K562 (cell line): ENCODE data around the gene SYNGR3. TPM values are rescaled to one million over a fixed set of nuclear protein-coding genes. Genes with fewer than 3 reads are reported as not detected.

Experiments
- ATAC-seq: fragments of 200-7000 bp; cut with Tn5 transposase; 3 replicates; pipeline ENCODE4 v1.9.1; 2020; ENCODE audit warnings: moderate library complexity
- BruUV-seq: library from RNA; stranded (reverse); fragments of 400-500 nt; replicated peaks from 2 replicates; lab custom pipeline; 2021; lab: Mats Ljungman, UMichigan
- CTCF ChIA-PET: fragments of 300-600 bp; formaldehyde crosslinking; extraction: SDS; loops from one replicate; lab custom pipeline; 2021; ENCODE audit warnings: low intra/inter-chr PET ratio; lab: Yijun Ruan, JAX
- POLR2A ChIA-PET: fragments of 300-600, 350-650 bp; sonication (Branson Sonifier 250); formaldehyde crosslinking; extraction: SDS; loops from one replicate; lab custom pipeline; 2021; ENCODE audit warnings: antibody characterized with exemption, inconsistent platforms; lab: Yijun Ruan, JAX
- DNase-seq, 4 experiments: peaks; one replicate each; pipeline versions ENCODE4 v3.0.0 to v3.0.0-alpha.2; 2011 to 2018; ENCODE audit warnings: low spot score in 3 of 4, mixed read lengths in 3 of 4; ENCODE audit errors: extremely low read depth in 1 of 4
- FAIRE-seq: peaks from 2 replicates; lab custom pipeline; 2011; peaks lifted over from hg19 to GRCh38; lab: Jason Lieb, UNC
- H2AFZ ChIP-seq: 2 replicates; pipeline ENCODE4 v1.6.0; 2011; ENCODE audit warnings: low read depth, low read length, control low read depth, inconsistent platforms
- H3K27ac ChIP-seq: fragments of 200-600 bp; 3 replicates; pipeline ENCODE4 v1.8.0; 2011; ENCODE audit warnings: low read depth, mild to moderate bottlenecking, control low read depth, inconsistent platforms, low read length, moderate library complexity, mixed read lengths; ENCODE audit errors: extremely low read depth
- H3K27me3 ChIP-seq, 2 experiments: fragments of 300-600 bp in 1 of 2; 2 replicates in 1 of 2; 3 replicates in 1 of 2; pipeline versions ENCODE4 v1.6.0 to v1.8.0; 2011; ENCODE audit warnings: inconsistent platforms in 2 of 2, low read length in 2 of 2, mild to moderate bottlenecking in 1 of 2, mixed read lengths in 1 of 2, moderate library complexity in 1 of 2; ENCODE audit not compliant: control insufficient read depth in 2 of 2, insufficient read depth in 2 of 2
- H3K36me3 ChIP-seq: fragments of 300-600 bp; 3 replicates; pipeline ENCODE4 v1.8.0; 2011; ENCODE audit warnings: mild to moderate bottlenecking, low read length, inconsistent platforms; ENCODE audit not compliant: control insufficient read depth, insufficient read depth
- H3K4me1 ChIP-seq, 2 experiments: fragments of 200-600 bp in 1 of 2; replicated peaks in 1 of 2; 2 replicates in 1 of 2; 3 replicates in 1 of 2; pipeline versions ENCODE4 v1.5.1 to v1.8.0; 2011; ENCODE audit warnings: inconsistent platforms in 2 of 2, low read length in 2 of 2, mild to moderate bottlenecking in 1 of 2, mixed read lengths in 1 of 2, moderate library complexity in 1 of 2; ENCODE audit not compliant: control insufficient read depth in 2 of 2, insufficient read depth in 2 of 2
- H3K4me2 ChIP-seq: 2 replicates; pipeline ENCODE4 v1.6.1; 2011; ENCODE audit warnings: low read length, control low read depth, inconsistent platforms, mixed read lengths; ENCODE audit not compliant: insufficient read depth
- H3K4me3 ChIP-seq: fragments of 200-600 bp; sonication (generic), shearing (Covaris generic); 2 replicates; pipeline ENCODE4 v1.5.1; 2016; ENCODE audit warnings: control low read depth, inconsistent platforms
- H3K79me2 ChIP-seq: fragments of 200-600 bp; 3 replicates; pipeline ENCODE4 v1.8.0; 2011; ENCODE audit warnings: low read length, inconsistent platforms; ENCODE audit not compliant: control insufficient read depth, insufficient read depth
- H3K9ac ChIP-seq, 2 experiments: 2 replicates each; pipeline versions ENCODE4 v1.6.0 to v1.6.1; 2011; ENCODE audit warnings: low read depth in 2 of 2, low read length in 2 of 2, control low read depth in 1 of 2, inconsistent platforms in 1 of 2, mild to moderate bottlenecking in 1 of 2, mixed read lengths in 1 of 2; ENCODE audit not compliant: insufficient read depth in 1 of 2
- H3K9me1 ChIP-seq: one replicate; pipeline ENCODE4 v1.6.0; 2011; ENCODE audit warnings: inconsistent platforms, mild to moderate bottlenecking, low read length, moderate library complexity; ENCODE audit not compliant: control insufficient read depth, insufficient read depth
- H3K9me3 ChIP-seq: replicated peaks from 2 replicates; pipeline ENCODE4 v1.5.1; 2011; ENCODE audit warnings: low read depth, low read length, inconsistent platforms; ENCODE audit not compliant: control insufficient read depth, insufficient read depth
- H4K20me1 ChIP-seq: replicated peaks from 2 replicates; pipeline ENCODE4 v1.6.1; 2011; ENCODE audit warnings: low read length, inconsistent platforms, mixed read lengths; ENCODE audit not compliant: control insufficient read depth, insufficient read depth
- GABPB2 ChIP-seq: fragments of 250-450 bp; sonication (Bioruptor Pico); conservative IDR thresholded peaks from 2 replicates; pipeline ENCODE4 v1.5.1; 2021; ENCODE audit warnings: mild to moderate bottlenecking
- ZKSCAN1 ChIP-seq: fragments of 150-350 bp; IDR thresholded peaks from 2 replicates; pipeline ENCODE4 v1.6.1; 2016; ENCODE audit warnings: low read depth, low read length
- WGBS: fragments of 100-300 bp; shearing (Covaris generic); methylation state at CpG from one replicate; pipeline ENCODE4 v1.1.6; 2016; ENCODE audit warnings: low coverage, mixed read lengths; ENCODE audit not compliant: insufficient coverage; ENCODE audit errors: missing lambda C conversion rate; 5-methylcytosine and 5-hydroxymethylcytosine counted together
- in situ Hi-C: fragments of 300-500 bp; cut with MboI; formaldehyde crosslinking; loops from 4 replicates; pipeline ENCODE4 v1.15.0; 2018; ENCODE audit warnings: inconsistent platforms, mixed read lengths
- intact Hi-C: fragments of 100-400 bp; cut with micrococcal nuclease; formaldehyde crosslinking; loops from 2 replicates; pipeline ENCODE4 v1.14.2; 2022
- polyA plus RNA-seq, 8 experiments: library from polyadenylated mRNA; depleted of rRNA in 4 of 8; stranded (reverse) in 5 of 8; unstranded in 3 of 8; fragments of >200 nt; fragmentation: Nextera tagmentation in 2 of 8; fragmentation: Illumina TruSeq in 1 of 8; extraction: Ambion mirVana in 2 of 8; extraction: Trizol in 1 of 8; gene quantifications; 2 replicates each; pipeline versions ENCODE4 v1.2.1 to v1.2.3, GENCODE V29; 2011 to 2014; ENCODE audit warnings: inconsistent platforms in 1 of 8, missing spikeins in 1 of 8
- total RNA-seq, 7 experiments: library from RNA; depleted of rRNA in 6 of 7; stranded (reverse); fragments of >200 nt in 6 of 7; fragmentation: Illumina TruSeq in 2 of 7; extraction: Trizol in 2 of 7; gene quantifications; 2 replicates each; pipeline versions ENCODE4 v1.2.1 to v1.2.3, GENCODE V29; 2011 to 2021; ENCODE audit warnings: low replicate concordance in 1 of 7
- TF ChIP-seq, protein P1 (sequence below): fragments of 450-650 bp; IDR thresholded peaks from 2 replicates; pipeline ENCODE4 v1.6.1; 2017; ENCODE audit warnings: antibody characterized with exemption, mild to moderate bottlenecking
- TF ChIP-seq, protein P2 (sequence below): sonication (generic); formaldehyde crosslinking; IDR thresholded peaks from 2 replicates; pipeline ENCODE4 v1.8.1; 2023; ENCODE audit warnings: mild to moderate bottlenecking, missing genetic modification reagents
- TF ChIP-seq, protein P3 (sequence below): fragments of 450-650 bp; IDR thresholded peaks from 2 replicates; pipeline ENCODE4 v1.6.1; 2016
- TF ChIP-seq, protein P4 (sequence below), 2 experiments: fragments of 450-650 bp; conservative IDR thresholded peaks; 2 replicates each; pipeline ENCODE4 v1.6.1; 2017; ENCODE audit warnings: mild to moderate bottlenecking in 2 of 2, moderate library complexity in 2 of 2
- TF ChIP-seq, protein P5 (sequence below): sonication (generic); formaldehyde crosslinking; IDR thresholded peaks from 2 replicates; pipeline ENCODE4 v1.8.0; 2023; ENCODE audit warnings: mild to moderate bottlenecking, missing genetic modification reagents

SYNGR3 gene
- total and polyA plus RNA-seq, 9 of the 15 experiments (the other 6 are each of a cell fraction or from before 2014, with no cell fraction given) = 3.7 to 69.2 (median 36.3) TPM

DNA sequence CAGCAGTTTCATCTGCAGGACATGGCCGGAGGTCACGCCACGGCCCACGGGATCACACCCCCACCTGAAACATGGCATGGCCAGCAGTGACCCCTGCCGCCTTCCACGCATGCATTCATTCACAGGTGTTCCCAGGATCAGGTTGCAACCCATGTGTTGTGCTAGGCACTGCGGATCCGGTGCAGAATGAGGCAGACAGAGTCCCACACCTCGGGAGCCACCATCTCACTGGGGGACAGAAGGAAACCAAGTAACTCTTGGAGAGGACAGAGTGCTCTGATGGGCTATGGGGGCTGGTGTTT is 42.5 kb upstream of the SYNGR3 start:
- no peak for TF ChIP-seq ZKSCAN1
- TF ChIP-seq, protein P1, sequence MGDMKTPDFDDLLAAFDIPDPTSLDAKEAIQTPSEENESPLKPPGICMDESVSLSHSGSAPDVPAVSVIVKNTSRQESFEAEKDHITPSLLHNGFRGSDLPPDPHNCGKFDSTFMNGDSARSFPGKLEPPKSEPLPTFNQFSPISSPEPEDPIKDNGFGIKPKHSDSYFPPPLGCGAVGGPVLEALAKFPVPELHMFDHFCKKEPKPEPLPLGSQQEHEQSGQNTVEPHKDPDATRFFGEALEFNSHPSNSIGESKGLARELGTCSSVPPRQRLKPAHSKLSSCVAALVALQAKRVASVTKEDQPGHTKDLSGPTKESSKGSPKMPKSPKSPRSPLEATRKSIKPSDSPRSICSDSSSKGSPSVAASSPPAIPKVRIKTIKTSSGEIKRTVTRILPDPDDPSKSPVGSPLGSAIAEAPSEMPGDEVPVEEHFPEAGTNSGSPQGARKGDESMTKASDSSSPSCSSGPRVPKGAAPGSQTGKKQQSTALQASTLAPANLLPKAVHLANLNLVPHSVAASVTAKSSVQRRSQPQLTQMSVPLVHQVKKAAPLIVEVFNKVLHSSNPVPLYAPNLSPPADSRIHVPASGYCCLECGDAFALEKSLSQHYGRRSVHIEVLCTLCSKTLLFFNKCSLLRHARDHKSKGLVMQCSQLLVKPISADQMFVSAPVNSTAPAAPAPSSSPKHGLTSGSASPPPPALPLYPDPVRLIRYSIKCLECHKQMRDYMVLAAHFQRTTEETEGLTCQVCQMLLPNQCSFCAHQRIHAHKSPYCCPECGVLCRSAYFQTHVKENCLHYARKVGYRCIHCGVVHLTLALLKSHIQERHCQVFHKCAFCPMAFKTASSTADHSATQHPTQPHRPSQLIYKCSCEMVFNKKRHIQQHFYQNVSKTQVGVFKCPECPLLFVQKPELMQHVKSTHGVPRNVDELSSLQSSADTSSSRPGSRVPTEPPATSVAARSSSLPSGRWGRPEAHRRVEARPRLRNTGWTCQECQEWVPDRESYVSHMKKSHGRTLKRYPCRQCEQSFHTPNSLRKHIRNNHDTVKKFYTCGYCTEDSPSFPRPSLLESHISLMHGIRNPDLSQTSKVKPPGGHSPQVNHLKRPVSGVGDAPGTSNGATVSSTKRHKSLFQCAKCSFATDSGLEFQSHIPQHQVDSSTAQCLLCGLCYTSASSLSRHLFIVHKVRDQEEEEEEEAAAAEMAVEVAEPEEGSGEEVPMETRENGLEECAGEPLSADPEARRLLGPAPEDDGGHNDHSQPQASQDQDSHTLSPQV = no peak
- no peak for TF ChIP-seq GABPB2 (CRISPR knock-in tag)
- TF ChIP-seq, protein P2, sequence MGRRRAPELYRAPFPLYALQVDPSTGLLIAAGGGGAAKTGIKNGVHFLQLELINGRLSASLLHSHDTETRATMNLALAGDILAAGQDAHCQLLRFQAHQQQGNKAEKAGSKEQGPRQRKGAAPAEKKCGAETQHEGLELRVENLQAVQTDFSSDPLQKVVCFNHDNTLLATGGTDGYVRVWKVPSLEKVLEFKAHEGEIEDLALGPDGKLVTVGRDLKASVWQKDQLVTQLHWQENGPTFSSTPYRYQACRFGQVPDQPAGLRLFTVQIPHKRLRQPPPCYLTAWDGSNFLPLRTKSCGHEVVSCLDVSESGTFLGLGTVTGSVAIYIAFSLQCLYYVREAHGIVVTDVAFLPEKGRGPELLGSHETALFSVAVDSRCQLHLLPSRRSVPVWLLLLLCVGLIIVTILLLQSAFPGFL (CRISPR knock-in tag) = no peak
- TF ChIP-seq, protein P3, sequence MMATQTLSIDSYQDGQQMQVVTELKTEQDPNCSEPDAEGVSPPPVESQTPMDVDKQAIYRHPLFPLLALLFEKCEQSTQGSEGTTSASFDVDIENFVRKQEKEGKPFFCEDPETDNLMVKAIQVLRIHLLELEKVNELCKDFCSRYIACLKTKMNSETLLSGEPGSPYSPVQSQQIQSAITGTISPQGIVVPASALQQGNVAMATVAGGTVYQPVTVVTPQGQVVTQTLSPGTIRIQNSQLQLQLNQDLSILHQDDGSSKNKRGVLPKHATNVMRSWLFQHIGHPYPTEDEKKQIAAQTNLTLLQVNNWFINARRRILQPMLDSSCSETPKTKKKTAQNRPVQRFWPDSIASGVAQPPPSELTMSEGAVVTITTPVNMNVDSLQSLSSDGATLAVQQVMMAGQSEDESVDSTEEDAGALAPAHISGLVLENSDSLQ = no peak
- TF ChIP-seq, protein P4, sequence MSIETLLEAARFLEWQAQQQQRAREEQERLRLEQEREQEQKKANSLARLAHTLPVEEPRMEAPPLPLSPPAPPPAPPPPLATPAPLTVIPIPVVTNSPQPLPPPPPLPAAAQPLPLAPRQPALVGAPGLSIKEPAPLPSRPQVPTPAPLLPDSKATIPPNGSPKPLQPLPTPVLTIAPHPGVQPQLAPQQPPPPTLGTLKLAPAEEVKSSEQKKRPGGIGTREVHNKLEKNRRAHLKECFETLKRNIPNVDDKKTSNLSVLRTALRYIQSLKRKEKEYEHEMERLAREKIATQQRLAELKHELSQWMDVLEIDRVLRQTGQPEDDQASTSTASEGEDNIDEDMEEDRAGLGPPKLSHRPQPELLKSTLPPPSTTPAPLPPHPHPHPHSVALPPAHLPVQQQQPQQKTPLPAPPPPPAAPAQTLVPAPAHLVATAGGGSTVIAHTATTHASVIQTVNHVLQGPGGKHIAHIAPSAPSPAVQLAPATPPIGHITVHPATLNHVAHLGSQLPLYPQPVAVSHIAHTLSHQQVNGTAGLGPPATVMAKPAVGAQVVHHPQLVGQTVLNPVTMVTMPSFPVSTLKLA (conservative IDR thresholded peaks at IDR 0.05) = no peak
- TF ChIP-seq, protein P5, sequence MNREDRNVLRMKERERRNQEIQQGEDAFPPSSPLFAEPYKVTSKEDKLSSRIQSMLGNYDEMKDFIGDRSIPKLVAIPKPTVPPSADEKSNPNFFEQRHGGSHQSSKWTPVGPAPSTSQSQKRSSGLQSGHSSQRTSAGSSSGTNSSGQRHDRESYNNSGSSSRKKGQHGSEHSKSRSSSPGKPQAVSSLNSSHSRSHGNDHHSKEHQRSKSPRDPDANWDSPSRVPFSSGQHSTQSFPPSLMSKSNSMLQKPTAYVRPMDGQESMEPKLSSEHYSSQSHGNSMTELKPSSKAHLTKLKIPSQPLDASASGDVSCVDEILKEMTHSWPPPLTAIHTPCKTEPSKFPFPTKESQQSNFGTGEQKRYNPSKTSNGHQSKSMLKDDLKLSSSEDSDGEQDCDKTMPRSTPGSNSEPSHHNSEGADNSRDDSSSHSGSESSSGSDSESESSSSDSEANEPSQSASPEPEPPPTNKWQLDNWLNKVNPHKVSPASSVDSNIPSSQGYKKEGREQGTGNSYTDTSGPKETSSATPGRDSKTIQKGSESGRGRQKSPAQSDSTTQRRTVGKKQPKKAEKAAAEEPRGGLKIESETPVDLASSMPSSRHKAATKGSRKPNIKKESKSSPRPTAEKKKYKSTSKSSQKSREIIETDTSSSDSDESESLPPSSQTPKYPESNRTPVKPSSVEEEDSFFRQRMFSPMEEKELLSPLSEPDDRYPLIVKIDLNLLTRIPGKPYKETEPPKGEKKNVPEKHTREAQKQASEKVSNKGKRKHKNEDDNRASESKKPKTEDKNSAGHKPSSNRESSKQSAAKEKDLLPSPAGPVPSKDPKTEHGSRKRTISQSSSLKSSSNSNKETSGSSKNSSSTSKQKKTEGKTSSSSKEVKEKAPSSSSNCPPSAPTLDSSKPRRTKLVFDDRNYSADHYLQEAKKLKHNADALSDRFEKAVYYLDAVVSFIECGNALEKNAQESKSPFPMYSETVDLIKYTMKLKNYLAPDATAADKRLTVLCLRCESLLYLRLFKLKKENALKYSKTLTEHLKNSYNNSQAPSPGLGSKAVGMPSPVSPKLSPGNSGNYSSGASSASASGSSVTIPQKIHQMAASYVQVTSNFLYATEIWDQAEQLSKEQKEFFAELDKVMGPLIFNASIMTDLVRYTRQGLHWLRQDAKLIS (CRISPR knock-in tag) = no peak
- H3K27me3 ChIP-seq = no peaks in the 10 kb centered on the region
- H3K9ac ChIP-seq = peak overlapping the region in 1 of 2 experiments; percentile 48; a peak in 2 of 4 replicates
- ATAC-seq (no peak), DNase-seq (no peak), FAIRE-seq (no peak)
- no peaks in the 10 kb centered on the region for H4K20me1 ChIP-seq
- 40% methylated on average over 9 of the region's 9 CpGs for WGBS
- intact Hi-C loops (no loop called here), in situ Hi-C loops (no loop called here)
- peaks cover 17 to 59% of the 10 kb centered on the region in 2 experiments for H3K4me1 ChIP-seq
- no peaks in the 10 kb centered on the region for H3K9me1 ChIP-seq
- no TSS peak for BruUV-seq
- peaks cover 8% of the 10 kb centered on the region for H3K79me2 ChIP-seq
- no peak overlapping the region for H2AFZ ChIP-seq
- POLR2A ChIA-PET = interaction anchor here (0.5 to 2.9 kb wide), 3 partner anchors 16 to 1925 kb away, joined by 3 to 27 read pairs (median 4); partner anchors contain the start of gene RPS2
- H3K9me3 ChIP-seq = no peaks in the 10 kb centered on the region
- no peak overlapping the region for H3K4me3 ChIP-seq
- no peak overlapping the region for H3K27ac ChIP-seq
- H3K4me2 ChIP-seq = no peak overlapping the region
- H3K36me3 ChIP-seq = no peaks in the 10 kb centered on the region
- CTCF ChIA-PET = no interaction called here
